Esophagus muscularis mucosa (tissue), 3 donors: ENCODE measurements around the gene CNTNAP2.

Experiments used
- CTCF ChIP-seq, 3 experiments: fragments of 200-600 bp in 2 of 3; fragments of 450-650 bp in 1 of 3; sonication (generic) in 2 of 3; IDR thresholded peaks; one replicate each; pipeline ENCODE4 v1.5.1; 2017 to 2019; ENCODE audit warnings: antibody characterized with exemption in 3 of 3, mild to moderate bottlenecking in 2 of 3, moderate library complexity in 1 of 3
- POLR2A ChIP-seq: fragments of 450-650 bp; IDR thresholded peaks from one replicate; pipeline ENCODE4 v1.6.1; 2017; ENCODE audit warnings: antibody characterized with exemption, moderate library complexity, mild to moderate bottlenecking, low read depth
- POLR2AphosphoS5 ChIP-seq, 2 donors: sonication (generic); formaldehyde crosslinking; IDR thresholded peaks; one replicate each; pipeline ENCODE4 v1.6.1; 2017; ENCODE audit warnings: antibody characterized with exemption in 2 of 2

GRCh38 chr7:147413557-147413870 lies 1296.9 kb downstream of the CNTNAP2 start:
- no peak for TF ChIP-seq CTCF (IDR thresholded peaks at IDR 0.05)
- no peak for TF ChIP-seq POLR2AphosphoS5 (IDR thresholded peaks at IDR 0.05)
- TF ChIP-seq POLR2A, result no peak
